ENCODE results near the gene TRUB2.
A peak's percentile ranks its signal among the peaks of the same experiment; 100 is the strongest.

TRUB2 gene

GRCh38 chr9:128339761-128340690, 17.8 kb upstream of the TRUB2 start, which contains the start of gene SLC27A4:
SLC27A4 (plus strand) TSS chr9:128340527; CDS start chr9:128343133, 2,606 bp downstream.
- peak; percentile 96 for DNase-seq

GRCh38 chr9:128338852-128339614, 16.8 kb upstream of the TRUB2 start:
- DNase-seq: peak; percentile 50

GRCh38 chr9:128337936-128338335, 15.7 kb upstream of the TRUB2 start:
- no peak for DNase-seq

- no peak for DNase-seq
Measured at GRCh38 chr9:128335914-128336313, 13.7 kb upstream of the TRUB2 start.

GRCh38 chr9:128335161-128335560, 12.9 kb upstream of the TRUB2 start:
- no peak for DNase-seq

GRCh38 chr9:128333451-128333869, 11.2 kb upstream of the TRUB2 start:
- DNase-seq: peak; percentile 39

- DNase-seq: no peak
Measured at GRCh38 chr9:128325629-128326028, 3.4 kb upstream of the TRUB2 start.

- no peak for DNase-seq
Measured at GRCh38 chr9:128324401-128324800, 2.2 kb upstream of the TRUB2 start.

- DNase-seq: no peak
Measured at GRCh38 chr9:128323791-128324190, 1.5 kb upstream of the TRUB2 start.

GRCh38 chr9:128323212-128323730, 1.0 kb upstream of the TRUB2 start:
- no peak for DNase-seq

GRCh38 chr9:128321879-128322403, 306 bp downstream of the TRUB2 start:
- no peak for DNase-seq

GRCh38 chr9:128321343-128321742, 904 bp downstream of the TRUB2 start:
- DNase-seq: no peak

- DNase-seq: no peak
Measured at GRCh38 chr9:128317629-128318028, 4.6 kb downstream of the TRUB2 start.

GRCh38 chr9:128316421-128316820, 5.8 kb downstream of the TRUB2 start:
- DNase-seq: no peak

GRCh38 chr9:128314697-128315096, 7.5 kb downstream of the TRUB2 start:
- no peak for DNase-seq

- DNase-seq: no peak
Measured at GRCh38 chr9:128310461-128310860, 11.8 kb downstream of the TRUB2 start.

GRCh38 chr9:128309551-128309950, 12.7 kb downstream of the TRUB2 start:
- no peak for DNase-seq

GRCh38 chr9:128304971-128305288, 17.3 kb downstream of the TRUB2 start:
- peak; percentile 11 for DNase-seq

GRCh38 chr9:128304136-128304970, 17.9 kb downstream of the TRUB2 start:
- no peak for DNase-seq

GRCh38 chr9:128298535-128299482, 23.4 kb downstream of the TRUB2 start:
- no peak for DNase-seq

- no peak for DNase-seq
Measured at GRCh38 chr9:128297221-128297773, 24.9 kb downstream of the TRUB2 start.

Data from NCI-H69 (cell line).